Heart left ventricle (tissue), 16 donors: ENCODE data around the gene GALNT2. TPM values are rescaled to one million over a fixed set of nuclear protein-coding genes. Genes with fewer than 3 reads are reported as not detected.
A peak's percentile ranks its signal among the peaks of the same experiment; 100 is the strongest.

Experiments used
- ATAC-seq, 4 donors: fragments of 200-7000 bp; cut with Tn5 transposase; one replicate each; pipeline ENCODE4 v1.9.1; 2020 to 2022; ENCODE audit warnings: moderate library complexity in 4 of 4, mild to moderate bottlenecking in 3 of 4, moderate number of reproducible peaks in 1 of 4
- DNase-seq, 5 donors: peaks; one replicate each; pipeline ENCODE4 v3.0.0-alpha.2; 2020
- H3K27ac ChIP-seq, 12 donors: fragments of 200-600 bp; sonication (generic) in 4 of 12; one replicate each; pipeline versions ENCODE4 v1.5.0 to v1.8.0; 2016 to 2022; ENCODE audit warnings: mild to moderate bottlenecking in 2 of 12
- H3K27me3 ChIP-seq, 9 donors: fragments of 200-600 bp; sonication (generic) in 2 of 9; one replicate each; pipeline versions ENCODE4 v1.5.1 to v1.8.0; 2016 to 2022; ENCODE audit warnings: mild to moderate bottlenecking in 3 of 9
- H3K36me3 ChIP-seq, 9 donors: fragments of 200-600 bp; sonication (generic) in 2 of 9; one replicate each; pipeline versions ENCODE4 v1.5.0 to v1.8.0; 2018 to 2022; ENCODE audit warnings: mild to moderate bottlenecking in 2 of 9
- H3K4me1 ChIP-seq, 12 donors: fragments of 200-600 bp; sonication (generic) in 4 of 12; one replicate each; pipeline versions ENCODE4 v1.5.0 to v1.8.0; 2016 to 2022; ENCODE audit warnings: mild to moderate bottlenecking in 3 of 12
- H3K4me3 ChIP-seq, 12 donors: fragments of 200-600 bp; sonication (generic) in 4 of 12; one replicate each; pipeline versions ENCODE4 v1.5.0 to v1.8.0; 2017 to 2022; ENCODE audit warnings: mild to moderate bottlenecking in 9 of 12, moderate library complexity in 4 of 12
- H3K9me3 ChIP-seq, 12 donors: fragments of 200-600 bp; sonication (generic) in 4 of 12; one replicate each; pipeline versions ENCODE4 v1.5.0 to v1.8.0; 2016 to 2022; ENCODE audit warnings: mild to moderate bottlenecking in 1 of 12
- POLR2A ChIP-seq, 2 donors: fragments of 450-650 bp; IDR thresholded peaks; one replicate each; pipeline ENCODE4 v1.6.1; 2017; ENCODE audit warnings: antibody characterized with exemption in 2 of 2, mild to moderate bottlenecking in 2 of 2, moderate library complexity in 2 of 2
- WGBS, 4 donors: extraction: QIAGEN DNeasy Blood & Tissue Kit in 2 of 4; methylation state at CpG; one replicate each; pipeline versions ENCODE4 v1.1.5 to v1.1.7; 2013 to 2018; 5-methylcytosine and 5-hydroxymethylcytosine counted together
- intact Hi-C, 10 donors: fragments of 100-400 bp; cut with DNase I; formaldehyde crosslinking; loops; one replicate each; pipeline versions ENCODE4 v1.11.1 to v1.14.2; 2022
- polyA plus RNA-seq, 2 donors: library from polyadenylated mRNA; stranded (reverse); fragments of 200-250 nt; gene quantifications; one replicate each; pipeline ENCODE4 v1.2.3, GENCODE V29; 2013
- total RNA-seq, 9 donors: library from RNA; depleted of rRNA in 2 of 9; stranded (reverse); fragments of >200 nt in 2 of 9; fragmentation: NEBNext Ultra II Directional in 3 of 9; extraction: Animal tissue kit (Norgen Biotek cat#: 25700) in 3 of 9; gene quantifications; one replicate each; pipeline versions ENCODE4 v1.1.0 to v1.2.4, GENCODE V29; 2016 to 2023
- TF ChIP-seq, protein P1 (sequence below), 12 donors: fragments of 200-600 bp; sonication (generic) in 4 of 12; IDR thresholded peaks; one replicate each; pipeline versions ENCODE4 v1.5.0 to v1.8.0; 2018 to 2022; ENCODE audit warnings: antibody characterized with exemption in 12 of 12, mild to moderate bottlenecking in 5 of 12
- donor health status: ischemic (EF 13 %, LVEDD 7.1; RV severe dilation, severe dysfunction).
- donor health status: healthy with polysubstance abuse.
- donor health status: DM: no; HTN: yes; CAD: no.
- donor health status: DM: no; HTN: no; CAD: no.
- donor health status: ischemic (EF 25% LVEDD 6.9; RV normal size, moderate dysfunction).
- donor health status: ischemic (EF 25% LVEDD 5.7; RV mildly dilated, moderate dysfunction).
- donor health status: healthy.
- donor health status: DM: yes; HTN: yes; CAD: no.
- donor health status: ischemic (EF 35%, LVEDD 5.7; RV mildly dilated, moderate dysfunction).
- donor health status: nonischemic (EF 11% LVEDD 7.7; RV severe dilation, severe dysfunction).
- donor health status: DM: yes; HTN: yes; CAD: no.
- donor health status: PGD.
- donor health status: ischemic (EF 29% LVEDD 5.4; RV normal size, mild dysfunction).
- donor health status: nonischemic (EF 23%, LVEDD 6.1; RV moderate dilation, normal function).

Gene GALNT2
- total and polyA plus RNA-seq, 11 donors, result 10.1 to 44.9 (median 31.6) TPM

DNA sequence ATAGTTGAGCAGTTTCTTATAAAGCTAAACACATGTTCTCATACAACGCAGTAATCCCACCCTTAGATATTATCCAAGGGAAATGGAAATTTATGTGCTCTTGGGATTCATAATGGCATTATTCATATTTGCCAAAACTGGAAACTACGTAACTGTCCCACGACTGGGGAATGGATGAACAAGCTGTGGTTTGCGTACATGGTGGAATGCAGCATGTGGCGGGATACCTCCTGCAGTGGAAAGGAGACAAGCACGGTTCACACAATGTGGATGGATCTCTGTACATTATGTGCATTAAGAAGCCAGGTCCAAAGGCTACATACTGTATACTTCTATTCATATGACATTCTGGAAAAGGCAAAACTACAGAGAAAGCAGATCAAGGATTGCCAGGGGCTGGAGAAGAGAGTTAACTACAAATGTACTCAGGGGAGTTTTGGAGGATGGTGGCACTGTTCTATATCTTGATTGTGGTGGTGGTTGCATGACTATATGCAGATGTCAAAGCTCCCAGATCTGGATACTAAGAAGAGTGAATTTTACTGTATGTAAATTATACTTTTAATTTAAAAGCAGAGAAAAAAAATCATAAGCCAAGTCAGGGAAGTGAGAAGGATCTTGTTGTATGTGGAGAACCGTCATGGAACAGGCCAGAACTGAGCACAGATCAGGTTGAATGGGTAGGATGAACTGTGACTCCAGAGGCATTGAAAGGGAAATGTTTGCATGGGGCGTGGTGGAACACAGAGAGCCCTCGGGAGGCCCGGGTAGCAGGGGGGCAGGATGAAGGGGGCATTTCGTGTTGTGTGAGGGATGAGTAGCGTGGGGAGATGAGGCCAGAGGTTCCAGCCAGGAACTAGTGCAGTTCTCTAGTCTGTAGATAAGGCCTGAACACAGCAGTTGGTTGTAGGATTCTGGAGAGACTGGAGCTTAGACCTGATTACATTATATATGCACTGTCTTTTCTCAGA, 90.7 kb downstream of the GALNT2 start:
- Histone ChIP-seq H3K9me3 (peaks cover 0 to 6% (median 0%) of the 10 kb centered on the region in 12 donors), H3K4me3 (no peak overlapping the region), H3K27me3 (no peaks in the 10 kb centered on the region), H3K27ac (peak overlapping the region in 1 of 12 donors; percentile 39), H3K36me3 (no peaks in the 10 kb centered on the region), H3K4me1 (peaks cover 0 to 75% (median 49%) of the 10 kb centered on the region in 12 donors)
- DNase-seq, result peak in 1 of 5 donors; percentile 17
- WGBS, 4 donors, result 59 to 66% (median 64%) methylated on average over 12 of the region's 12 CpGs
- peak; percentile 9 to 54 (median 28) for ATAC-seq
- no peak for TF ChIP-seq POLR2A (IDR thresholded peaks at IDR 0.05)
- TF ChIP-seq, protein P1, sequence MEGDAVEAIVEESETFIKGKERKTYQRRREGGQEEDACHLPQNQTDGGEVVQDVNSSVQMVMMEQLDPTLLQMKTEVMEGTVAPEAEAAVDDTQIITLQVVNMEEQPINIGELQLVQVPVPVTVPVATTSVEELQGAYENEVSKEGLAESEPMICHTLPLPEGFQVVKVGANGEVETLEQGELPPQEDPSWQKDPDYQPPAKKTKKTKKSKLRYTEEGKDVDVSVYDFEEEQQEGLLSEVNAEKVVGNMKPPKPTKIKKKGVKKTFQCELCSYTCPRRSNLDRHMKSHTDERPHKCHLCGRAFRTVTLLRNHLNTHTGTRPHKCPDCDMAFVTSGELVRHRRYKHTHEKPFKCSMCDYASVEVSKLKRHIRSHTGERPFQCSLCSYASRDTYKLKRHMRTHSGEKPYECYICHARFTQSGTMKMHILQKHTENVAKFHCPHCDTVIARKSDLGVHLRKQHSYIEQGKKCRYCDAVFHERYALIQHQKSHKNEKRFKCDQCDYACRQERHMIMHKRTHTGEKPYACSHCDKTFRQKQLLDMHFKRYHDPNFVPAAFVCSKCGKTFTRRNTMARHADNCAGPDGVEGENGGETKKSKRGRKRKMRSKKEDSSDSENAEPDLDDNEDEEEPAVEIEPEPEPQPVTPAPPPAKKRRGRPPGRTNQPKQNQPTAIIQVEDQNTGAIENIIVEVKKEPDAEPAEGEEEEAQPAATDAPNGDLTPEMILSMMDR (IDR thresholded peaks at IDR 0.05), result no peak
- intact Hi-C loops, result no loop called here

DNA sequence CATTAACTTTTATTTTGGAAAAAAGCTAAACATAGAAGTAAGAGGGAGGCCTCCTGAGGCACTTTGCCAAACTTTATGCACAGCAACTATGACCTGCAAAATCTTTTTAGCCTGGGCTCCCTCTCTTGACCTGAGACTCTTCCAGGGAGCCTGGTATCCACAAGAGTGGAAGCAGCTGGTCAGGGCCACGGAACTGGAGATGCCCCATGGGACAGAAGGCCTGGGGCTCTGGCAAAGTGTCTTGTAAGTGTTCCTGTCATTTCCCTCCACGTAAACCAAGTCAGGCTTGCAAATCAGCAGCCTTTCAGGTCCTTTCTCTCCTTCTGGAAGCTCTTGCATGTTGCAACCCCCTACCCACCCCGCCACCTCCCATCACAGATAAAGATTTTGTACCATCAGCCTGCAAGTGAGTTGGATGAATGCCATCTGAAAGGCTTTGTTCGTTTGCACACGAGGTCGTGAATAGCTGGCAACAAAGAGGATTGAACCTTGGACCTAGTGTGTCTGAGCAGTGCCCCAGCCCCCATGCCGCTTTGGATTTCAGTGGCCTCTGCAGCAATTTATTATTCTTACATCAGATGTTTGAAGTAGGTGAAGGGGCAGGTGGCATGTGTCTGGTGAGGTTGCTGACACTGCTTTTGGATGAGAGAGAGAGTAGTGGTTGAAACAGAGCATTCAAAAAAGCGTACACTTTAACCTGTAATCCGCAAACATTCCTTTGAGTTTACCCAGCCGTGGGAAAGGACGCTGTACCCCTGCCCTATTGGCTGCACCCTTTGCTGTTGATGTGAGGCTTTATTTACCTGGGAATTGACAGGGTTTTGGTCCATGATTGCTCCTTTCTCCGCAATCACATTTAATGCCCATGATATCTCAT, 91.6 kb downstream of the GALNT2 start:
- no peak overlapping the region for H3K4me3 ChIP-seq
- no peaks in the 10 kb centered on the region for H3K36me3 ChIP-seq
- TF ChIP-seq, protein P1 (IDR thresholded peaks at IDR 0.05), result no peak
- TF ChIP-seq POLR2A (IDR thresholded peaks at IDR 0.05), result no peak
- H3K4me1 ChIP-seq, result peaks cover 0 to 66% (median 43%) of the 10 kb centered on the region in 12 donors
- peak in 1 of 5 donors; percentile 24 for DNase-seq
- H3K27ac ChIP-seq, result peak overlapping the region in 3 of 12 donors; percentile 1 to 39 (median 15)
- intact Hi-C loops, result no loop called here
- no peak for ATAC-seq
- WGBS, 4 donors, result 61 to 68% (median 64%) methylated on average over 12 of the region's 12 CpGs
- H3K9me3 ChIP-seq, result peaks cover 0 to 6% (median 0%) of the 10 kb centered on the region in 12 donors
- H3K27me3 ChIP-seq, result no peaks in the 10 kb centered on the region

DNA sequence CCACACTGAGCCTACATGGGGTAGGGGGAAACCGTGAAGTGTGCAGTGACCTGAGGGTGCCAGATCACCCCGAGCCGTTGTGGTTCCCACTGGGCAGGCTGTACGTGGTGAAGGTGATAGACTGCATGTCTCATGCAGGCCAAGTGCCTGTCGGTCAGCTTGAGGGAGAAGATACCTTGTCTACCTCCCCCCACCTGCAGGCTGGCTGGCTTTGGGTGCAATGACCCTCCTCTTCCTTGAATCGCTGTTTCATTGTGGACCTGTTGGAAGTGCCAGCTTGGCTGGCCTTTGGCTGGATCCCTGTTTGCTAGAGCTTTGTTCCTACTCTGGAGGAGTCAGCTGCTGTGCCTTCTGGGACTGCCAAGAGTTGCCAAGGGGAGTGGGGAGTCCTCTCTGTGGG, 92.5 kb downstream of the GALNT2 start:
- no peaks in the 10 kb centered on the region for H3K27me3 ChIP-seq
- no peak overlapping the region for H3K4me3 ChIP-seq
- peak in 2 of 5 donors; percentile 4 to 12 for DNase-seq
- H3K36me3 ChIP-seq, result no peaks in the 10 kb centered on the region
- TF ChIP-seq POLR2A (IDR thresholded peaks at IDR 0.05), result no peak
- TF ChIP-seq, protein P1 (IDR thresholded peaks at IDR 0.05), result no peak
- ATAC-seq, result no peak
- peaks cover 0 to 60% (median 40%) of the 10 kb centered on the region in 12 donors for H3K4me1 ChIP-seq
- peaks cover 0 to 6% (median 0%) of the 10 kb centered on the region in 12 donors for H3K9me3 ChIP-seq
- no peak overlapping the region for H3K27ac ChIP-seq
- intact Hi-C loops, result no loop called here
- WGBS, 4 donors, result 84 to 96% (median 91%) methylated on average over 2 to 6 of the region's 6 CpGs
